ENCODE data around the gene TBC1D2.

- TF ChIP-seq CTCF (IDR thresholded peaks at IDR 0.05; ENCODE audit: low read depth, low read length) (no peak), MAX (IDR thresholded peaks at IDR 0.05; ENCODE audit: low read depth, low read length) (no peak), MYC (IDR thresholded peaks at IDR 0.05; ENCODE audit: low read depth, low read length) (no peak)
Observed at GRCh38 chr9:98161851-98162250, 93.6 kb downstream of the TBC1D2 start.

All from NB4 (cell line).